OCI-LY7 (cell line): ENCODE data around the gene TTC13. TPM values are rescaled to one million over a fixed set of nuclear protein-coding genes. Genes with fewer than 3 reads are reported as not detected.

ENCODE experiments used
- BruUV-seq: library from RNA; stranded (reverse); fragments of 400-500 nt; replicated peaks from 2 replicates; lab custom pipeline; 2021; lab: Mats Ljungman, UMichigan
- CTCF ChIA-PET: fragments of 300-600 bp; sonication (Branson Sonifier 250); formaldehyde crosslinking; loops from one replicate; lab custom pipeline; 2022; ENCODE audit warnings: antibody characterized with exemption; ENCODE audit not compliant: unreplicated experiment; lab: Charles Lee
- POLR2A ChIA-PET: fragments of 300-600 bp; sonication (Branson Sonifier 250); formaldehyde crosslinking; loops from one replicate; lab custom pipeline; 2022; ENCODE audit warnings: antibody characterized with exemption; lab: Charles Lee
- DNase-seq: peaks from one replicate; pipeline ENCODE4 v3.0.0-alpha.2; 2015; ENCODE audit warnings: low spot score
- H2AFZ ChIP-seq: fragments of 200-600 bp; sonication (generic), shearing (Covaris generic); 2 replicates; pipeline ENCODE4 v1.6.1; 2014; ENCODE audit warnings: mild to moderate bottlenecking, antibody characterized with exemption, low read length, moderate library complexity
- H3K27ac ChIP-seq: fragments of 200-600 bp; sonication (generic); 2 replicates; pipeline ENCODE4 v1.5.1; 2014; ENCODE audit warnings: mixed run types, low read depth, mild to moderate bottlenecking, moderate library complexity, low read length, inconsistent platforms; ENCODE audit not compliant: poor library complexity, severe bottlenecking
- H3K36me3 ChIP-seq: fragments of 200-600 bp; sonication (generic); 2 replicates; pipeline ENCODE4 v1.6.1; 2014; ENCODE audit warnings: mild to moderate bottlenecking, antibody characterized with exemption, low read length, moderate library complexity, mixed read lengths; ENCODE audit not compliant: insufficient read depth
- H3K4me1 ChIP-seq: fragments of 200-600 bp; sonication (generic); 2 replicates; pipeline ENCODE4 v1.5.1; 2014; ENCODE audit warnings: mild to moderate bottlenecking, low read length; ENCODE audit not compliant: insufficient read depth, poor library complexity, severe bottlenecking
- H3K4me2 ChIP-seq: fragments of 200-600 bp; sonication (generic); 2 replicates; pipeline ENCODE4 v1.6.1; 2014; ENCODE audit warnings: mild to moderate bottlenecking, low read length
- H3K4me3 ChIP-seq: fragments of 200-600 bp; sonication (generic); 2 replicates; pipeline ENCODE4 v1.5.1; 2014; ENCODE audit warnings: mild to moderate bottlenecking, low read depth, low read length; ENCODE audit not compliant: poor library complexity, severe bottlenecking
- H3K79me2 ChIP-seq: fragments of 200-600 bp; sonication (generic); 2 replicates; pipeline ENCODE4 v1.6.1; 2016; ENCODE audit warnings: low read depth, mild to moderate bottlenecking, low read length, moderate library complexity, mixed read lengths; ENCODE audit not compliant: insufficient read depth
- H3K9me2 ChIP-seq: fragments of 200-600 bp; sonication (generic); 2 replicates; pipeline ENCODE4 v1.6.1; 2016; ENCODE audit warnings: mild to moderate bottlenecking, low read length, mixed read lengths; ENCODE audit not compliant: insufficient read depth
- H3K9me3 ChIP-seq: fragments of 200-600 bp; sonication (generic); 2 replicates; pipeline ENCODE4 v1.6.1; 2014; ENCODE audit warnings: mild to moderate bottlenecking, mixed run types, low read length, mixed read lengths
- H4K20me1 ChIP-seq: fragments of 200-600 bp; sonication (generic); 2 replicates; pipeline ENCODE4 v1.6.1; 2014; ENCODE audit warnings: mild to moderate bottlenecking, antibody characterized with exemption, low read length, moderate library complexity, mixed read lengths; ENCODE audit not compliant: insufficient read depth
- CTCF ChIP-seq: fragments of 200-600 bp; sonication (generic); conservative IDR thresholded peaks from 2 replicates; pipeline ENCODE4 v1.5.1; 2014; ENCODE audit warnings: mild to moderate bottlenecking, antibody characterized with exemption, low read length, moderate library complexity, mixed read lengths
- EZH2phosphoT487 ChIP-seq: fragments of 200-600 bp; sonication (generic); IDR thresholded peaks from 2 replicates; pipeline ENCODE4 v1.6.1; 2018; ENCODE audit warnings: low read depth, borderline replicate concordance, mild to moderate bottlenecking, mixed run types, antibody characterized with exemption, low read length, moderate library complexity, mixed read lengths
- intact Hi-C: fragments of 100-400 bp; cut with micrococcal nuclease; formaldehyde crosslinking; loops from one replicate; pipeline ENCODE4 v1.10.0; 2022; ENCODE audit not compliant: unreplicated experiment
- total RNA-seq, 2 experiments: library from RNA; depleted of rRNA in 1 of 2; stranded (reverse); fragments of >200 nt in 1 of 2; shearing (Covaris generic) in 1 of 2; gene quantifications; 2 replicates each; pipeline ENCODE4 v1.2.3, GENCODE V29; 2014 to 2022

The TTC13 gene
- total RNA-seq, 2 experiments from 2014 or later = 15.4 to 27.2 TPM

GRCh38 chr1:230898748-230899147 is 79.9 kb downstream of the TTC13 start:
- H3K4me2 ChIP-seq = no peak overlapping the region
- intact Hi-C loops = no loop called here
- POLR2A ChIA-PET = no interaction called here

GRCh38 chr1:230898144-230898543 is 80.5 kb downstream of the TTC13 start:
- ChIA-PET CTCF (no interaction called here), POLR2A (no interaction called here)
- no peaks in the 10 kb centered on the region for H3K4me1 ChIP-seq
- H2AFZ ChIP-seq = no peak overlapping the region
- H3K4me3 ChIP-seq = no peak overlapping the region
- BruUV-seq = no TSS peak
- H3K9me3 ChIP-seq = no peaks in the 10 kb centered on the region
- no peak for TF ChIP-seq EZH2phosphoT487
- TF ChIP-seq CTCF = no peak
- H4K20me1 ChIP-seq = no peaks in the 10 kb centered on the region; the same call in 1 of the 2 replicates
- no peak overlapping the region for H3K27ac ChIP-seq
- no peaks in the 10 kb centered on the region for H3K79me2 ChIP-seq
- intact Hi-C loops = no loop called here
- no peaks in the 10 kb centered on the region for H3K36me3 ChIP-seq
- no peaks in the 10 kb centered on the region for H3K9me2 ChIP-seq
- no peak overlapping the region for H3K4me2 ChIP-seq
- no peak for DNase-seq

More at GRCh38 chr1:230898748-230899147, 79.9 kb downstream of the TTC13 start:
- Histone ChIP-seq H3K79me2 (no peaks in the 10 kb centered on the region), H3K27ac (no peak overlapping the region), H2AFZ (no peak overlapping the region), H3K4me3 (no peak overlapping the region), H3K9me3 (no peaks in the 10 kb centered on the region), H3K36me3 (no peaks in the 10 kb centered on the region), H4K20me1 (no peaks in the 10 kb centered on the region; the same call in 1 of the 2 replicates), H3K9me2 (no peaks in the 10 kb centered on the region), H3K4me1 (no peaks in the 10 kb centered on the region)
- CTCF ChIA-PET = no interaction called here
- no peak for TF ChIP-seq EZH2phosphoT487
- no TSS peak for BruUV-seq
- no peak for DNase-seq

DNA sequence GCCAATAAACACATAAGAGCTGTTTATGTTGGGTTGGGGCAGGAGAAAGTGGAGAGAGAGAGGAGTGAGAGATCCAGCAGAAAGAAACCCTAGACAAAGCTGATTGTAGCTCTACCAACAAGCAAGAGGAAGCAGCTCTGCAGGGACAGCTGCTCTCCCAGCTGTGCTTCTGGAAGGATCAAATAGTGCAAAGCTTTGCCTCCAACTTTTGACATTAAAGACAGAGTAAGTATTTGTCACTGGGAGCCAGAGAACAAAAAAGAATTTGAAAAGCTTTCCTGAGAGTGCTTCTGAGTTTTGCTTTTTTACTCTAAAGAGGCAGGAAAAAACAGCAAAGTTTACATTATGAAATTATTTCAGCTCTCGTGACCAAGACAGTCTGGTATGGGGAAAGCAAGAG is 81.9 kb downstream of the TTC13 start:
- Histone ChIP-seq H3K79me2 (no peaks in the 10 kb centered on the region), H3K36me3 (no peaks in the 10 kb centered on the region), H2AFZ (no peak overlapping the region), H3K9me2 (no peaks in the 10 kb centered on the region), H4K20me1 (no peaks in the 10 kb centered on the region; the same call in 1 of the 2 replicates), H3K4me1 (no peaks in the 10 kb centered on the region), H3K27ac (no peak overlapping the region), H3K9me3 (no peaks in the 10 kb centered on the region), H3K4me2 (no peak overlapping the region), H3K4me3 (no peak overlapping the region)
- TF ChIP-seq EZH2phosphoT487 = no peak
- POLR2A ChIA-PET = no interaction called here
- intact Hi-C loops = no loop called here
- no TSS peak for BruUV-seq
- DNase-seq = no peak
- CTCF ChIA-PET = no interaction called here
